Activated CD4-positive, alpha-beta T cell treated with anti-CD3 and anti-CD28 coated beads for 48 hours (primary cell): ENCODE data around the gene B4GALT5.
A peak's percentile ranks its signal among the peaks of the same experiment; 100 is the strongest.
"Not testable (repeated sequence)": the region's sequence is repeated elsewhere in the genome, so short reads cannot be mapped to it uniquely, and the experiment has no call there.

Experiments used
- DNase-seq: peaks from one replicate; pipeline ENCODE4 v3.0.0-alpha.2; 2020

B4GALT5 gene

GRCh38 chr20:49624988-49625387 is 88.7 kb downstream of the B4GALT5 start:
- DNase-seq: not testable (repeated sequence)

GRCh38 chr20:49624317-49624716 is 89.4 kb downstream of the B4GALT5 start:
- no peak for DNase-seq

- DNase-seq: no peak
Measured at GRCh38 chr20:49622243-49622642, 91.4 kb downstream of the B4GALT5 start.

- peak; percentile 44 for DNase-seq
Measured at GRCh38 chr20:49620364-49621240, 93.1 kb downstream of the B4GALT5 start.

- no peak for DNase-seq
Measured at GRCh38 chr20:49619113-49620048, 94.3 kb downstream of the B4GALT5 start.

GRCh38 chr20:49618289-49618688 is 95.4 kb downstream of the B4GALT5 start:
- DNase-seq: no peak

GRCh38 chr20:49617394-49617793 is 96.3 kb downstream of the B4GALT5 start:
- DNase-seq: not testable (repeated sequence)

GRCh38 chr20:49616154-49617007 is 97.3 kb downstream of the B4GALT5 start:
- no peak for DNase-seq

GRCh38 chr20:49615401-49616153 is 98.1 kb downstream of the B4GALT5 start:
- DNase-seq: no peak

- DNase-seq: not testable (repeated sequence)
Measured at GRCh38 chr20:49615051-49615400, 98.7 kb downstream of the B4GALT5 start.

- no peak for DNase-seq
Measured at GRCh38 chr20:49614338-49615050, 99.2 kb downstream of the B4GALT5 start.

- DNase-seq: no peak
Measured at GRCh38 chr20:49612127-49612738, 101.4 kb downstream of the B4GALT5 start.

- DNase-seq: not testable (repeated sequence)
Measured at GRCh38 chr20:49611539-49612126, 102.0 kb downstream of the B4GALT5 start.

- DNase-seq: peak; percentile 87
Measured at GRCh38 chr20:49610691-49611538, 102.8 kb downstream of the B4GALT5 start.

- DNase-seq: peak; percentile 85
Measured at GRCh38 chr20:49608752-49609670, 104.7 kb downstream of the B4GALT5 start.

- DNase-seq: no peak
Measured at GRCh38 chr20:49607568-49607967, 106.1 kb downstream of the B4GALT5 start.

GRCh38 chr20:49603209-49603627 is 110.5 kb downstream of the B4GALT5 start:
- DNase-seq: no peak
